Cardiac muscle cell (in vitro differentiated cells and primary cell): ENCODE measurements around the gene MYCBPAP. TPM values are rescaled to one million over a fixed set of nuclear protein-coding genes. Genes with fewer than 3 reads are reported as not detected.

Source experiments
- DNase-seq, 2 donors: peaks; one replicate each; pipeline versions ENCODE4 v3.0.0 to v3.0.0-alpha.2; 2010 to 2017; ENCODE audit warnings: low read depth in 1 of 2, low spot score in 1 of 2
- H3K27ac ChIP-seq: fragments of 200-600 bp; sonication (generic); 2 replicates; pipeline ENCODE4 v1.5.1; 2016
- H3K27me3 ChIP-seq: fragments of 200-600 bp; sonication (generic); 2 replicates; pipeline ENCODE4 v1.6.0; 2016; ENCODE audit warnings: control low read depth
- H3K36me3 ChIP-seq: fragments of 200-600 bp; sonication (generic); 2 replicates; pipeline ENCODE4 v1.5.1; 2016; ENCODE audit warnings: control low read depth
- H3K4me1 ChIP-seq: fragments of 200-600 bp; sonication (generic); 2 replicates; pipeline ENCODE4 v1.8.1; 2017; ENCODE audit warnings: low read depth, mild to moderate bottlenecking, mixed run types
- H3K4me3 ChIP-seq: fragments of 200-600 bp; sonication (generic); 2 replicates; pipeline ENCODE4 v1.5.1; 2016; ENCODE audit warnings: mild to moderate bottlenecking
- H3K9me3 ChIP-seq: fragments of 200-600 bp; sonication (generic); 2 replicates; pipeline ENCODE4 v1.5.1; 2017; ENCODE audit warnings: low read depth, mild to moderate bottlenecking, control low read depth
- polyA plus RNA-seq: library from polyadenylated mRNA; unstranded; fragments of >200 nt; fragmentation: Nextera tagmentation; extraction: Ambion mirVana; gene quantifications from 2 replicates; pipeline ENCODE4 v1.2.1, GENCODE V29; 2016
- total RNA-seq: library from RNA; depleted of rRNA; stranded (reverse); fragments of >200 nt; gene quantifications from 2 replicates; pipeline ENCODE4 v1.2.3, GENCODE V29; 2016
- TF ChIP-seq, protein P1 (sequence below): IDR thresholded peaks from 2 replicates; pipeline ENCODE4 v1.5.1; 2012; ENCODE audit warnings: low read depth, mild to moderate bottlenecking, low read length

MYCBPAP gene
- total and polyA plus RNA-seq, 2 experiments from 2014 or later, result 1.2 to 3.2 TPM

DNA sequence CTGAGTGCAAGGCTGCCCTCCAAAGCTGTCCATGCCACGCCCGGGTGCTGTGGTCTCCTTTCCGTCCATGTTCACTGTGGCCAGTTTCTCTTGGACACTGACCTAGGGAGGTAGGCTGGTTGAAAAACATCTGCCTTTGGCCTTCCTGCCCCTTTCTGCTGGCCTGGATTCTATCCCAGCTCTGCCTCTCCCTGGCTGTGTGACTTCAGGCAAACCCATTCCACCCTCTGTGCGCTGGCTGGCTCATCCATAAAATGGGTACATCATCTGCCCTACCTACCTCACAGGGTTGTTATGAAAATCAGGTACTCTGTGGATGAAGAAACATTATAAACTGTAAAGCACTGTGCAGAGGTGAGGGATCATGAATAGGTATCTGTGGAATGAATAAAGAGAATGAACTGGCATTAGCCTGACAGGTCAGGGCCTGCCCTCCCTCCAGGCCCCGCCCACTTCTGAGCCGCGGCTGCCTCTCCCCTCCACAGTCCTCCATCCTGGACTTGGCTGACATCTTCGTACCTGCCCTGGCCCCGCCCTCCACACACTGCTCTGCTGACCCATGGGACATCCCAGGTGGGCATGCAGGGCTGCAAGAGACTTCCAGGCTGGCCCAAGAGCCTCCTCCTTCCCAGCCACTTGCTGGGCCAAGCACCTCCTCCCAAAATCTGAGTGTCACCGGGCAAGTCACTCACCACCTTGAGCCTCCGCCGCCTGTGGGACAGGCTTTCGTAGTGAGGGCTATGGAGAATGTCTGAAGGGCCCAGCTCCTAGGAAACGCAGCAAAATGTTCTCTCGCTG, 31.7 kb downstream of the MYCBPAP start:
- DNase-seq, result no peak
- TF ChIP-seq, protein P1, sequence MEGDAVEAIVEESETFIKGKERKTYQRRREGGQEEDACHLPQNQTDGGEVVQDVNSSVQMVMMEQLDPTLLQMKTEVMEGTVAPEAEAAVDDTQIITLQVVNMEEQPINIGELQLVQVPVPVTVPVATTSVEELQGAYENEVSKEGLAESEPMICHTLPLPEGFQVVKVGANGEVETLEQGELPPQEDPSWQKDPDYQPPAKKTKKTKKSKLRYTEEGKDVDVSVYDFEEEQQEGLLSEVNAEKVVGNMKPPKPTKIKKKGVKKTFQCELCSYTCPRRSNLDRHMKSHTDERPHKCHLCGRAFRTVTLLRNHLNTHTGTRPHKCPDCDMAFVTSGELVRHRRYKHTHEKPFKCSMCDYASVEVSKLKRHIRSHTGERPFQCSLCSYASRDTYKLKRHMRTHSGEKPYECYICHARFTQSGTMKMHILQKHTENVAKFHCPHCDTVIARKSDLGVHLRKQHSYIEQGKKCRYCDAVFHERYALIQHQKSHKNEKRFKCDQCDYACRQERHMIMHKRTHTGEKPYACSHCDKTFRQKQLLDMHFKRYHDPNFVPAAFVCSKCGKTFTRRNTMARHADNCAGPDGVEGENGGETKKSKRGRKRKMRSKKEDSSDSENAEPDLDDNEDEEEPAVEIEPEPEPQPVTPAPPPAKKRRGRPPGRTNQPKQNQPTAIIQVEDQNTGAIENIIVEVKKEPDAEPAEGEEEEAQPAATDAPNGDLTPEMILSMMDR, result no peak
- Histone ChIP-seq H3K4me1 (peaks cover 12% of the 10 kb centered on the region), H3K4me3 (no peak overlapping the region), H3K27ac (no peak overlapping the region), H3K27me3 (no peaks in the 10 kb centered on the region), H3K36me3 (no peaks in the 10 kb centered on the region), H3K9me3 (no peaks in the 10 kb centered on the region)

DNA sequence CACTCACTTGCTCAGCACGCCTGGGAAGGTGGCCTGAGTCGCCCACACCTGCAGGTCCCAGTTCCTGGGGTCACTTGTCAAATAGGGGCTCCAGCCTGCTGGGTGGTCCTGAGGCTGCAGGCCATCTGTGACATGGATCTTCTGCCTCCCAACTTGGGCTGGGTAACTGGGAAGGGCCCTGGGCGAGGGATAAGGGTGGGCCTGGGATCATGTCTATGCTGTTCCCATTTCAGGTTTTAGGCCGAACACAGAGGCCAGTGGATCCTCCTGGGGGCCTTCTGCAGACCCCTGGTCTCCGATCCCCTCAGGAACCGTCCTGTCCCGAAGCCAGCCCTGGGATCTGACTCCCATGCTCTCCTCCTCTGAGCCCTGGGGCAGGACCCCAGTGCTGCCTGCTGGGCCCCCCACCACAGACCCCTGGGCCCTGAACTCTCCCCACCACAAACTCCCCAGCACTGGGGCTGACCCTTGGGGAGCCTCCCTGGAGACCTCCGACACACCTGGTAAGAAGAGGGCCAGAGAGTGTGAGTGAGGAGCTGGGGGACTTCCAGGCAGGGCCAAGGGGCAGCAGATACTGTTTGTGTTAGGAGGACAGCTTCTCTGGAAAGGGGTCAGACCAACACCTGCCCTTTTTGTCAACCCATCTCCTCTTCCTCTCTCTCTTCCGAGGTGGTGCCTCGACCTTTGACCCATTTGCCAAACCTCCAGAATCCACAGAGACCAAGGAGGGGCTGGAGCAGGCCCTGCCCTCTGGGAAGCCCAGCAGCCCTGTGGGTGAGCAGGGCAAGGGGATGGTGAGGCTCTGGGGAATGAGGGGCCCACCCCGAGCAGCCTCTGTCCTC, 32.5 kb downstream of the MYCBPAP start:
- TF ChIP-seq, protein P1, result no peak
- Histone ChIP-seq H3K27ac (no peak overlapping the region), H3K36me3 (no peaks in the 10 kb centered on the region), H3K4me1 (peaks cover 12% of the 10 kb centered on the region), H3K27me3 (no peaks in the 10 kb centered on the region), H3K4me3 (no peak overlapping the region), H3K9me3 (no peaks in the 10 kb centered on the region)
- DNase-seq, result no peak

DNA sequence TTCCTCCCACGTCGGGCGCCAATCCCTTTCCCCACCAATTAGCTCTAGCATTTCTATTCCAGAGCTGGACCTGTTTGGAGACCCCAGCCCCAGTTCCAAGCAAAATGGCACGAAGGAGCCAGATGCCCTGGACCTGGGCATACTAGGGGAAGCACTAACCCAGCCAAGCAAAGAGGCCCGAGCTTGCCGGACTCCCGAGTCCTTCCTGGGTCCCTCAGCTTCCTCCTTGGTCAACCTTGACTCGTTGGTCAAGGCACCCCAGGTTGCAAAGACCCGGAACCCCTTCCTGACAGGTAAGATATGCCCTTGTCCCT, 33.1 kb downstream of the MYCBPAP start:
- H3K9me3 ChIP-seq, result no peaks in the 10 kb centered on the region
- peak overlapping the region; percentile 33 for H3K4me3 ChIP-seq
- H3K27me3 ChIP-seq, result no peaks in the 10 kb centered on the region
- DNase-seq, result no peak
- TF ChIP-seq, protein P1, result no peak
- H3K4me1 ChIP-seq, result peaks cover 12% of the 10 kb centered on the region
- H3K27ac ChIP-seq, result no peak overlapping the region
- H3K36me3 ChIP-seq, result no peaks in the 10 kb centered on the region

DNA sequence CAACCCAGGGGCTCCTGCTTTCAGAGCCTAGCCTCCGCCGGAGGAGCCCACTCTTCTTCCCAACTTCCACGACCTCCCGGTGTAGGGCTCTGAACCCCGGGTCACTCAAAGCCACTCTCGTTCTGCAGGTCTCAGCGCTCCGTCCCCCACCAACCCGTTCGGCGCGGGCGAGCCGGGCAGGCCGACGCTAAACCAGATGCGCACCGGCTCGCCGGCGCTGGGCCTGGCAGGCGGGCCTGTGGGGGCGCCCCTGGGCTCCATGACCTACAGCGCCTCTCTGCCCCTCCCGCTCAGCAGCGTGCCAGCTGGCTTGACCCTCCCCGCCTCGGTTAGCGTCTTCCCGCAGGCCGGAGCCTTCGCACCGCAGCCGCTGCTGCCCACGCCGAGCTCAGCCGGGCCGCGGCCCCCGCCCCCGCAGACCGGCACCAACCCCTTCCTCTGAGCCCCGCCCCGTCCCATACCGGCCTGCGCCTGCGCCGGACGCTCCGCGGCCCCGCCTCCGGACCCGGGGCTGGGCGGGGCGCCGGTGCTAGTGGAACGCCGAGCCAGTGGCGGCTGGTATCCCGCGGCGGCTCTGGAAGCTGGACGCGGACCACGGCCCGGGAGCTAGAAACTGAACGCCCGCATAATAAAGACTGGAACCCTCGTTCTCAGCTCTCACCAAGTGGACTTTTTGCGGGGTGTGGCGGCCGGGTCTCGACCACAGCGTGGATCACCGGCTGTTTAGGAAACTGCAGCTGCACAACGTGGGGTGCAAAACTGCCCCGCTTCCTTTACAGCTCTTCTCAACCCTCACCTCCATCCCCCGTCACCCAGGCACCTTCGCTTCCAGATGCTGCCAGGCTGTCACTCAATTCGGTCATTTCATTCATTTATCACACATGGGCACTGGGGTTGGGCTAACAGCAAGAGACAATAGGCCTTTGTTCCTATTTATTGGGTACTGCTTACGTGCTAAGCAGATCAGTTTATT, 33.8 kb downstream of the MYCBPAP start:
- DNase-seq, result peak; percentile 87 to 95
- Histone ChIP-seq H3K36me3 (no peaks in the 10 kb centered on the region), H3K27ac (no peak overlapping the region), H3K9me3 (no peaks in the 10 kb centered on the region), H3K4me1 (peaks cover 12% of the 10 kb centered on the region), H3K27me3 (no peaks in the 10 kb centered on the region), H3K4me3 (peak overlapping the region; percentile 33)
- TF ChIP-seq, protein P1, result peak; percentile 16
